ENCODE measurements around the gene EEF1AKMT2.
"Not testable (repeated sequence)": the region's sequence is repeated elsewhere in the genome, so short reads cannot be mapped to it uniquely, and the experiment has no call there.

- TF ChIP-seq CTCF (IDR thresholded peaks at IDR 0.05); TAF1 (IDR thresholded peaks at IDR 0.05; ENCODE audit: borderline replicate concordance, low read depth, low read length); NRF1 (IDR thresholded peaks at IDR 0.05; ENCODE audit: low read depth, low read length); EZH2phosphoT487 (IDR thresholded peaks at IDR 0.05; ENCODE audit: borderline replicate concordance, low read depth); POLR2AphosphoS5 (IDR thresholded peaks at IDR 0.05; ENCODE audit: low read depth, low read length); EP300 (IDR thresholded peaks at IDR 0.05; ENCODE audit: borderline replicate concordance in 1 of 2, low read depth in 1 of 2, low read length in 1 of 2): not testable (repeated sequence)
These were observed 33.2 kb upstream of the EEF1AKMT2 start for GRCh38 chr10:124824932-124825331.

Data from SK-N-SH (cell line).